Measurements from ENCODE around the gene FAM210B.
"Not testable (repeated sequence)": the region's sequence is repeated elsewhere in the genome, so short reads cannot be mapped to it uniquely, and the experiment has no call there.

- not testable (repeated sequence) for TF ChIP-seq POLR2A, CTCF (IDR thresholded peaks at IDR 0.05)
Observed at GRCh38 chr20:56336709-56337108, 22.1 kb upstream of the FAM210B start.

All from thyroid gland (tissue), 4 donors.